GM06990 (cell line): Measurements from ENCODE around the gene JAKMIP3.

Experiments
- DNase-seq: peaks from one replicate; pipeline ENCODE4 v3.0.0-alpha.2; 2011; ENCODE audit not compliant: insufficient read length; ENCODE audit errors: extremely low read depth
- H3K27me3 ChIP-seq: replicated peaks from 2 replicates; pipeline ENCODE4 v1.6.0; 2011; ENCODE audit warnings: low read length; ENCODE audit not compliant: control insufficient read depth, insufficient read depth
- H3K36me3 ChIP-seq: 2 replicates; pipeline ENCODE4 v1.5.1; 2011; ENCODE audit warnings: low read length; ENCODE audit not compliant: control insufficient read depth, insufficient read depth
- H3K4me3 ChIP-seq: replicated peaks from 2 replicates; pipeline ENCODE4 v1.5.1; 2011; ENCODE audit warnings: low read depth, mild to moderate bottlenecking, control low read depth, low read length
- TF ChIP-seq, protein P1 (sequence below): IDR thresholded peaks from 2 replicates; pipeline ENCODE4 v1.5.1; 2011; ENCODE audit warnings: low read length, control low read depth, mild to moderate bottlenecking, inconsistent platforms; ENCODE audit not compliant: insufficient read depth, poor library complexity, severe bottlenecking

JAKMIP3 gene

DNA sequence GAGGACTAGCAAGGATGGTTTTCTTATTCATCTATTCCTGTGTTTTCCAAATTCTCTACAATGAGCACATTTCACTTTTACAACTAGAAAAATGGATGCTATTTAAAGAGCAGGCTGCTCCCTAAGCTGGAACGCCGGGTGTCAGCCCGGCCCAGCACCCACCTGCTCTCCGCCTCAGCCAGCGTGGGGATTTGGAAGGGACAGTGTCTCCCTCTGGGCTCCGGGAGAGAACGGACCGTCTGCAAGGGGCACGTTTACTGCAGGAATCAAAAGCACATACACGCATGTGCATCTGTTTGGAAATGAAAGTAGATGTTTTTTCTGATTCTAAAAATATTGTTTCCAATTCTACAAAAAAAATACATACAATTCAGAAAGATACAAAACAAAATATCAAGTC lies 2.3 kb upstream of the JAKMIP3 start:
- Histone ChIP-seq H3K27me3 (no peaks in the 10 kb centered on the region), H3K4me3 (no peak overlapping the region), H3K36me3 (no peaks in the 10 kb centered on the region)
- TF ChIP-seq, protein P1, sequence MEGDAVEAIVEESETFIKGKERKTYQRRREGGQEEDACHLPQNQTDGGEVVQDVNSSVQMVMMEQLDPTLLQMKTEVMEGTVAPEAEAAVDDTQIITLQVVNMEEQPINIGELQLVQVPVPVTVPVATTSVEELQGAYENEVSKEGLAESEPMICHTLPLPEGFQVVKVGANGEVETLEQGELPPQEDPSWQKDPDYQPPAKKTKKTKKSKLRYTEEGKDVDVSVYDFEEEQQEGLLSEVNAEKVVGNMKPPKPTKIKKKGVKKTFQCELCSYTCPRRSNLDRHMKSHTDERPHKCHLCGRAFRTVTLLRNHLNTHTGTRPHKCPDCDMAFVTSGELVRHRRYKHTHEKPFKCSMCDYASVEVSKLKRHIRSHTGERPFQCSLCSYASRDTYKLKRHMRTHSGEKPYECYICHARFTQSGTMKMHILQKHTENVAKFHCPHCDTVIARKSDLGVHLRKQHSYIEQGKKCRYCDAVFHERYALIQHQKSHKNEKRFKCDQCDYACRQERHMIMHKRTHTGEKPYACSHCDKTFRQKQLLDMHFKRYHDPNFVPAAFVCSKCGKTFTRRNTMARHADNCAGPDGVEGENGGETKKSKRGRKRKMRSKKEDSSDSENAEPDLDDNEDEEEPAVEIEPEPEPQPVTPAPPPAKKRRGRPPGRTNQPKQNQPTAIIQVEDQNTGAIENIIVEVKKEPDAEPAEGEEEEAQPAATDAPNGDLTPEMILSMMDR, result no peak
- DNase-seq, result no peak

DNA sequence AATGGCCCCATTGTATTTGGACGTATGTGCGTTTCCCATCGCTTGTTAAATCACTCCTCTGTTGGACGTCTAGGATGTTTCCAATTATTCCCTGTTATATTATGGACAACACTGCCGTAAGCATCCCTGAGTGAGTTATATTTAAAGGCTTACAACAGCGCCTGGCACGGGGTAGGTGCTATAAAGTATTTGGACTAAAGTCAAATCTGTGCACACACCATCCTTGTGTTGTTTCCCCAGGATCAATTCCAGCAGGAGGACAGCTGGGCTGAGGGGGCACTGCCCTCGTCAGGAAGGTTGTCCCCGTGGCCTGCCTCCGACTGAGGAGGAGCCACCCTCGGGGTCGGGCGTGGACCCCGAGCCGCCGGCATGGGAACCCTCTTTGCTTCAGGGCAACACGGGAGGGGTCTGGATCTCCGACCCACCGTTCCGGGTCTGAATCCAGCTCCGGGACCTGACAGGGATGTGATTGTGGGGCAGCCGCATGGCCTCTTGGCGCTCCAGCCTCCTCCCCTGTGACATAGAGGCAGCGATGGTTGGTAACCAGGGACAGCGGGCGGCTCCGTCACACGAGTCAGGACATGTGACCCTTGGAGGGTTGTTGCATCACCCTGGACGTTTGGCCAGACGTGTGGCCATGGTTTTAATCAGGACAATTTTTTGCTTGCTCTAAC lies 1.5 kb upstream of the JAKMIP3 start:
- Histone ChIP-seq H3K27me3 (no peaks in the 10 kb centered on the region), H3K4me3 (no peak overlapping the region), H3K36me3 (no peaks in the 10 kb centered on the region)
- DNase-seq, result no peak
- TF ChIP-seq, protein P1, result no peak

DNA sequence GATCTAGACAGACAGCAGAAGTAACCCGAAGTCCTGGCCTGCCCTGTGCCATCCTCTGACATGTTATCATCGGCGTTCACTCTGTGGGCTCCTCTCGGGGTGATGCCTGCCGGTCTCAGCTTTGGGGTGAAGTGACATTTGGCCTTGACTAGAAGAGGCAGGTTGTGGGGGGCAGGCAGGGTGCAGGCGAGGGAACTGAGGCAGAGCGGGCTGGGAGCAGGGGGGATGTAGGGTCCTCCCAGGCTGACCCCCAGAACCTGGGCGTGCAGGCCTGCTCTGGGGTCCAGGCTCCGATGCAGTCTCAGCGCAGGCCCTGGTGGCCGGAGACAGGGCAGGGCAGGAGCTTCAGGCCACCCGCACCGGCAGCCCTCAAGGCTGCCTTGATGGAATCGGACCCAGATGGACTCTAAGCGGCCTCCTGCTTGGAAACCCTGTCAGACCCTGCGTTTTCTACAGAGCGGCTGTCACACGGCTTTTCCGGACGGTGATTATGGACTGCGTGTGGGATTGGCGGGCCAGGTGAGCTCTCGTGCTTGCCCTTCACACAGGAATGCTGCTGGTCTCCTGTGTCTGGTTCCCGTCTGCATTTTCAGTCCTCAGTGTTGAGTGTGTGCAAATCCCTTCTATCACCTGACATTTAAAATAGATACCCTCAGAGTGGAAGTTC lies 842 bp upstream of the JAKMIP3 start:
- Histone ChIP-seq H3K27me3 (no peaks in the 10 kb centered on the region), H3K36me3 (no peaks in the 10 kb centered on the region), H3K4me3 (no peak overlapping the region)
- TF ChIP-seq, protein P1, result no peak
- no peak for DNase-seq

DNA sequence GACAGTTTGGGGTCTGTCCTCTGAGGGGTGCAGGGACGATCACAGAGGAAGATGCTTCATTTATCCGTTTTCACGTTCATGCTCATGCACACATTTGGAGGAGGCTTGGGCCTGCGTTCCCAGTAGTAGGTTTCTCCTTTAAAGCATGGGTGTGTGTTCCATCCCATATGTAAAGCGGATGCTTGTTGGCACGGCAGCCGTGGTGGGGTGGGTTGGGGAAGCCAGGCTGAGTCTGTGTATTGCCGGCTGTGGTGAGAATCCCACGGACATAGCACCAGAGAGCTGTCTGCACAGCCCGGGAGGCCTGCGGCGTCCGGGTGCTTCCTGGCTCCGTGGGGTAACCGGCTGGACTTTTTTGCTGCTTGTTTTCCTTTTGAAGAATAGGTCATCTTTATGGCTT lies 440 bp downstream of the JAKMIP3 start:
- no peaks in the 10 kb centered on the region for H3K36me3 ChIP-seq
- TF ChIP-seq, protein P1, result no peak
- H3K27me3 ChIP-seq, result no peaks in the 10 kb centered on the region
- no peak for DNase-seq
- no peak overlapping the region for H3K4me3 ChIP-seq

DNA sequence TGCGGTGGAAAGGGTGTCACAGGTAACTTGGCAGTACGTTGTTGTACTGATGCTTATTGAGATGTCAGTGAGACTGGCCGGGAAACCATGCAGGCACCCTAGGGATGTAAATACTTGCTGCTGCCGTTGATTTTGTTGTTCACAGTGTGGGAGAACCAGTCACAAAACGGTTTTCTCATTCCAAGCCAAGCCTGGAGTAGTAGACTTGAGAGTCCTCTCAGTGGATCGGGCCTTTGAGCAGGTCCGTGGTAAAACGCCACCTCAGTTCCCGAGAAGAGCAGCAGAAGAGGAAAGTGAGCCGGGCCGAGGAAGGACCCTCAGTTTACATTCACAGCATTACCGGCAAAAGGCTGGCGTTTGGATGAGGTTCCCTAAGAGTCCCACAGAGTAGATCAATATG lies 1.1 kb downstream of the JAKMIP3 start:
- no peaks in the 10 kb centered on the region for H3K27me3 ChIP-seq
- no peak overlapping the region for H3K4me3 ChIP-seq

More for the DNA sequence above, 1.1 kb downstream of the JAKMIP3 start:
- DNase-seq, result no peak
- no peaks in the 10 kb centered on the region for H3K36me3 ChIP-seq
- TF ChIP-seq, protein P1, result no peak
